GM12878 (cell line): ENCODE measurements around the gene ADK.
"Not testable (repeated sequence)": the region's sequence is repeated elsewhere in the genome, so short reads cannot be mapped to it uniquely, and the experiment has no call there.

Experiments
- CEBPB ChIP-seq, 2 experiments: fragments of 150-350 bp in 1 of 2; IDR thresholded peaks; 2 replicates each; pipeline ENCODE4 v1.6.1; 2012 to 2014; ENCODE audit warnings: low read depth in 2 of 2, low read length in 2 of 2, borderline replicate concordance in 1 of 2, inconsistent platforms in 1 of 2
- EP300 ChIP-seq, 2 experiments: fragments of 150-350 bp in 1 of 2; IDR thresholded peaks; 2 replicates each; pipeline ENCODE4 v1.6.1; 2011 to 2012; ENCODE audit warnings: low read depth in 2 of 2, low read length in 2 of 2, borderline replicate concordance in 1 of 2, improper control_type of control experiment in 1 of 2, inconsistent platforms in 1 of 2; ENCODE audit not compliant: control insufficient read depth in 1 of 2
- ESRRA ChIP-seq: IDR thresholded peaks from 2 replicates; pipeline ENCODE4 v1.6.1; 2012; ENCODE audit warnings: mild to moderate bottlenecking, low read length, improper control_type of control experiment
- EZH2 ChIP-seq: IDR thresholded peaks from 2 replicates; pipeline ENCODE4 v1.6.1; 2012; ENCODE audit warnings: low read depth, mild to moderate bottlenecking, control low read depth, inconsistent platforms, low read length, borderline replicate concordance; ENCODE audit not compliant: control insufficient read depth
- REST ChIP-seq: IDR thresholded peaks from 2 replicates; pipeline ENCODE4 v1.6.1; 2012; ENCODE audit warnings: mild to moderate bottlenecking, low read depth, low read length
- SUPT20H ChIP-seq: IDR thresholded peaks from 2 replicates; pipeline ENCODE4 v1.6.1; 2011; ENCODE audit warnings: low read depth, mild to moderate bottlenecking, low read length, moderate library complexity, borderline replicate concordance; ENCODE audit not compliant: control insufficient read depth
- ZBTB11 ChIP-seq: fragments of 450-650 bp; formaldehyde crosslinking; IDR thresholded peaks from 2 replicates; pipeline ENCODE4 v1.5.0; 2022; ENCODE audit warnings: mild to moderate bottlenecking, missing genetic modification characterization

- TF ChIP-seq EP300 (IDR thresholded peaks at IDR 0.05; ENCODE audit: borderline replicate concordance in 1 of 2, control insufficient read depth in 1 of 2, low read depth in 2 of 2, low read length in 2 of 2); SUPT20H; EZH2; REST; ESRRA; ZBTB11 (CRISPR knock-in tag); CEBPB (IDR thresholded peaks at IDR 0.05; ENCODE audit: borderline replicate concordance in 1 of 2, low read depth in 2 of 2, low read length in 2 of 2): not testable (repeated sequence)
Measured at GRCh38 chr10:74188617-74189016, 37.6 kb downstream of the ADK start.
